Vagina (tissue), 2 donors: ENCODE data around the gene ELFN2. TPM values are rescaled to one million over a fixed set of nuclear protein-coding genes. Genes with fewer than 3 reads are reported as not detected.

Source experiments
- DNase-seq, 2 donors: peaks; one replicate each; pipeline ENCODE4 v3.0.0-alpha.2; 2017; ENCODE audit errors: extremely low spot score in 2 of 2
- H3K27ac ChIP-seq: fragments of 200-600 bp; sonication (generic); one replicate; pipeline ENCODE4 v1.5.1; 2019
- H3K27me3 ChIP-seq: fragments of 200-600 bp; sonication (generic); one replicate; pipeline ENCODE4 v1.5.1; 2019
- H3K36me3 ChIP-seq, 2 donors: fragments of 200-600 bp; sonication (generic); one replicate each; pipeline ENCODE4 v1.5.1; 2017 to 2019
- H3K4me1 ChIP-seq: fragments of 200-600 bp; sonication (generic); one replicate; pipeline ENCODE4 v1.5.1; 2019
- H3K4me3 ChIP-seq, 2 donors: fragments of 200-600 bp; sonication (generic); 1 replicate in 1 of 2; 2 replicates in 1 of 2; pipeline ENCODE4 v1.5.1; 2016 to 2019
- H3K9me3 ChIP-seq: fragments of 200-600 bp; sonication (generic); one replicate; pipeline ENCODE4 v1.5.1; 2019
- POLR2A ChIP-seq, 2 donors: fragments of 450-650 bp; IDR thresholded peaks; one replicate each; pipeline ENCODE4 v1.6.1; 2017; ENCODE audit warnings: antibody characterized with exemption in 2 of 2, mild to moderate bottlenecking in 2 of 2, moderate library complexity in 2 of 2
- POLR2AphosphoS5 ChIP-seq, 2 donors: sonication (generic); formaldehyde crosslinking; IDR thresholded peaks; one replicate each; pipeline ENCODE4 v1.9.0; 2017; ENCODE audit warnings: antibody characterized with exemption in 2 of 2, mild to moderate bottlenecking in 2 of 2, low read depth in 1 of 2; ENCODE audit not compliant: insufficient read depth in 1 of 2
- intact Hi-C: fragments of 100-400 bp; cut with DNase I; formaldehyde crosslinking; loops from one replicate; pipeline ENCODE4 v1.15.1; 2023
- total RNA-seq: library from RNA; depleted of rRNA; stranded (reverse); fragments of >200 nt; gene quantifications from one replicate; pipeline ENCODE4 v1.2.3, GENCODE V29; 2016
- TF ChIP-seq, protein P1 (sequence below), 3 experiments: fragments of 450-650 bp in 2 of 3; fragments of 200-600 bp in 1 of 3; sonication (generic) in 1 of 3; IDR thresholded peaks; one replicate each; pipeline ENCODE4 v1.5.1; 2017 to 2019; ENCODE audit warnings: antibody characterized with exemption in 3 of 3, mild to moderate bottlenecking in 2 of 3, moderate library complexity in 2 of 3

The ELFN2 gene
- total RNA-seq, 1 donor from 2014 or later, result not detected

DNA sequence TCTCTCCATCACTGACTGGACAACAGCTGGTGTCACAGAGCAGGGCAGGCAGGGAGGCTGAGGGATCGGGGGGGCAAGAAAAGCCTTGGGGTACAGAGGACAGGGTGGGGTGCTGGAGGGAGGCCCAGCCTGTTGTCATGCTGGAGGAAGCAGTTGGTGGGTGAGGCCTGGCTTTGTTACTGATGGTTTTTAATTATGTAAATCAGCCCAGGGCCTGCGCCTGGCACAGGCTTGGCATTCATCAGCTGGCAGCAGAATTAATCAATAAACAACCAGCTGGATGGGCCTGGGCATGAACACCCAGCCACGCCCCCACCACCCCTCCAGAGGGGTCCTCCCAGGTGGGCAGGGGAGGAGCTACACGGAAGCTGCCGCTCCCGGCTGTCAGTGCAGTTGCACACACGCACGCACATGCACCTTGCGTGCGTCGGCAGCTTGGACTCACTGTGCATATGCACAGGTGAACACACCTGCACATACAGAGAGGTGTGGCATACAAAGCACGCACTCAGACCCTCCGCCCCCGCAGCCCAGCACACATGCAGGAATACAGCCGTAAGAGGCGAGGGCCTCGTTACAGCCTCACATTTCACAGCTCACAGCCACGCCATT lies 21.3 kb upstream of the ELFN2 start:
- no peak overlapping the region for H3K27ac ChIP-seq
- no peaks in the 10 kb centered on the region for H3K27me3 ChIP-seq
- no peaks in the 10 kb centered on the region for H3K36me3 ChIP-seq
- H3K9me3 ChIP-seq, result no peaks in the 10 kb centered on the region
- no peak overlapping the region for H3K4me3 ChIP-seq
- DNase-seq, result no peak
- intact Hi-C loops, result no loop called here
- TF ChIP-seq, protein P1, sequence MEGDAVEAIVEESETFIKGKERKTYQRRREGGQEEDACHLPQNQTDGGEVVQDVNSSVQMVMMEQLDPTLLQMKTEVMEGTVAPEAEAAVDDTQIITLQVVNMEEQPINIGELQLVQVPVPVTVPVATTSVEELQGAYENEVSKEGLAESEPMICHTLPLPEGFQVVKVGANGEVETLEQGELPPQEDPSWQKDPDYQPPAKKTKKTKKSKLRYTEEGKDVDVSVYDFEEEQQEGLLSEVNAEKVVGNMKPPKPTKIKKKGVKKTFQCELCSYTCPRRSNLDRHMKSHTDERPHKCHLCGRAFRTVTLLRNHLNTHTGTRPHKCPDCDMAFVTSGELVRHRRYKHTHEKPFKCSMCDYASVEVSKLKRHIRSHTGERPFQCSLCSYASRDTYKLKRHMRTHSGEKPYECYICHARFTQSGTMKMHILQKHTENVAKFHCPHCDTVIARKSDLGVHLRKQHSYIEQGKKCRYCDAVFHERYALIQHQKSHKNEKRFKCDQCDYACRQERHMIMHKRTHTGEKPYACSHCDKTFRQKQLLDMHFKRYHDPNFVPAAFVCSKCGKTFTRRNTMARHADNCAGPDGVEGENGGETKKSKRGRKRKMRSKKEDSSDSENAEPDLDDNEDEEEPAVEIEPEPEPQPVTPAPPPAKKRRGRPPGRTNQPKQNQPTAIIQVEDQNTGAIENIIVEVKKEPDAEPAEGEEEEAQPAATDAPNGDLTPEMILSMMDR (IDR thresholded peaks at IDR 0.05), result no peak
- no peak for TF ChIP-seq POLR2AphosphoS5 (IDR thresholded peaks at IDR 0.05; ENCODE audit: insufficient read depth in 1 of 2, low read depth in 1 of 2)
- no peak for TF ChIP-seq POLR2A (IDR thresholded peaks at IDR 0.05)
- H3K4me1 ChIP-seq, result no peaks in the 10 kb centered on the region

DNA sequence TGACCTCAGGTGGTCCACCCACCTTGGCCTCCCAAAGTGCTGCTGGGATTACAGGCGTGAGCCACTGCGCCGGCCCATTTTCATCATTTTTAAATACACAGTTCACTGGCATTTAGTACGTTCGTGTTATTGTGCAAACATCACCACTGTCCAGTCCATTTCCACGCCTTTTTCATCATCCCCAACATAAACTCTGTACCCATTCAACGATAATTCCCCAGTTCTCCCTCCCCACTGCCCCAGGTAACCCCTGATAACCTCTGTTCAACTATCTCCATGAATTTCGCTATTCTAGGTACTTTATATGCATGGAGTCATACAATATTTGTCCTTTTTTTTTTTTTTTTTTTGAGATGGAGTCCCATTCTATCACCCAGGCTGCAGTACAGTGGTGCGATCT lies 18.2 kb upstream of the ELFN2 start:
- Histone ChIP-seq H3K27ac (no peak overlapping the region), H3K4me1 (no peaks in the 10 kb centered on the region), H3K27me3 (no peaks in the 10 kb centered on the region), H3K9me3 (no peaks in the 10 kb centered on the region), H3K36me3 (no peaks in the 10 kb centered on the region), H3K4me3 (no peak overlapping the region)
- TF ChIP-seq POLR2A (IDR thresholded peaks at IDR 0.05) (no peak), POLR2AphosphoS5 (IDR thresholded peaks at IDR 0.05; ENCODE audit: insufficient read depth in 1 of 2, low read depth in 1 of 2) (no peak)
- TF ChIP-seq, protein P1 (IDR thresholded peaks at IDR 0.05), result no peak
- intact Hi-C loops, result no loop called here
- DNase-seq, result no peak

DNA sequence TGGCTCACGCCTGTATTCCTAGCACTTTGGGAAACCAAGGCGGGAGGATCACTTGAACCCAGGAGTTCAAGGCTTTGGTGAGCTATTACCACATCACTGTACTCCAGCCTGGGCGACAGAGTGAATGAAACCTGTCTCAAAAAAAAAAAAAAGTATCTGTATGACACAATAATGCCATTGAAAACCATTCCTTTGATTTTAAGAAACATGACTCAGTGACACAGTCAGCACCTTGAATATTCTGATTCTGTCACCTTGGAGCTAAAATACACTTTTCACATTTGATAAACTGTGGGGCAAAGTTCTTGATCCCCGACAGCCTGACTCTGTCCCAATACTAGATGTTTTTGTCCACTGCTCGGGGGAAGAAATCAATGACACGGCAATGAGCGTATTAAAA lies 16.7 kb upstream of the ELFN2 start:
- intact Hi-C loops, result no loop called here
- TF ChIP-seq POLR2AphosphoS5 (IDR thresholded peaks at IDR 0.05; ENCODE audit: insufficient read depth in 1 of 2, low read depth in 1 of 2) (no peak), POLR2A (IDR thresholded peaks at IDR 0.05) (no peak)
- TF ChIP-seq, protein P1 (IDR thresholded peaks at IDR 0.05), result no peak
- DNase-seq, result no peak
- no peaks in the 10 kb centered on the region for H3K36me3 ChIP-seq
- no peaks in the 10 kb centered on the region for H3K27me3 ChIP-seq
- no peak overlapping the region for H3K4me3 ChIP-seq
- H3K27ac ChIP-seq, result no peak overlapping the region
- no peaks in the 10 kb centered on the region for H3K4me1 ChIP-seq
- no peaks in the 10 kb centered on the region for H3K9me3 ChIP-seq

DNA sequence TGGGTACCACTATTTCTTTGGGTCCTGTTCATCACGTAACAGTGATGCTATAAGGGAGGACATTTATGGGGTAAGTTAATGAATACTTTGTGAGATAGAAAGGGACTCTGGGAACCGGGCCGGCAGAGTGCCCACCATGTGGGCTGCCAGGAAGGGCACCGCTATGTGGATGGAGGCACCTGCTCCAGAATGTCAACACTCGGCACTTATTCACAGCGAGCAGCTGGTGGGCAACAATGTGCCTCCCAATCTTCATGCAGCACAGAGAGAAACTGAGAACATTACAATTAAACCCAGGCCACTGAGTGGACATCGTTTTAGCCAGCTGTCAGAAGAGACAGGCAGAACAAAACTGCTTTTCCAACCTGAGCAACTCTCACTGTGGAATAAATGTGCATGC lies 15.8 kb upstream of the ELFN2 start:
- no peaks in the 10 kb centered on the region for H3K4me1 ChIP-seq
- no peaks in the 10 kb centered on the region for H3K36me3 ChIP-seq
- H3K27me3 ChIP-seq, result no peaks in the 10 kb centered on the region
- H3K4me3 ChIP-seq, result no peak overlapping the region
- intact Hi-C loops, result no loop called here
- H3K27ac ChIP-seq, result no peak overlapping the region
- no peaks in the 10 kb centered on the region for H3K9me3 ChIP-seq
- DNase-seq, result no peak
- TF ChIP-seq POLR2AphosphoS5 (IDR thresholded peaks at IDR 0.05; ENCODE audit: insufficient read depth in 1 of 2, low read depth in 1 of 2) (no peak), POLR2A (IDR thresholded peaks at IDR 0.05) (no peak)

DNA sequence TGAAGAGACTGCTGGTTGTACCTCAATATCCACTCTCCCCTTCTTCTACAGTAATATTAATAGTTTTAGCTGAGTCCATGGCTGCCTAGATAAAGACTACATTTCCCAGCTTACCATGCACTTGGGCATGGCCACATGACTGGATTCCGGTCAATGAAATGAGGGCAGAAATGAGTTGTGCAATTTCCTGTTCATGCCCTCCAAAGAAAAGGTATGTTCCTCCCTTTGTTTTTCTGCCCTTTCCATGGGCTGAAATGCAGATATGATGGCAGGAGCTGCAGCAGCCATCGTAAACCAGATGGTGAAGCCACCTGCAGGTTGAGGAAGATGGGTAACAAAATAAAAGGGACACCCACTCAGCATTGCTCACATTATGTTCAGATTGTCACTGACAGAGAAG lies 15.3 kb upstream of the ELFN2 start:
- Histone ChIP-seq H3K36me3 (no peaks in the 10 kb centered on the region), H3K27me3 (no peaks in the 10 kb centered on the region), H3K9me3 (no peaks in the 10 kb centered on the region), H3K4me3 (no peak overlapping the region), H3K27ac (no peak overlapping the region), H3K4me1 (no peaks in the 10 kb centered on the region)
- TF ChIP-seq POLR2AphosphoS5 (IDR thresholded peaks at IDR 0.05; ENCODE audit: insufficient read depth in 1 of 2, low read depth in 1 of 2) (no peak), POLR2A (IDR thresholded peaks at IDR 0.05) (no peak)
- TF ChIP-seq, protein P1 (IDR thresholded peaks at IDR 0.05), result no peak
- DNase-seq, result no peak
- intact Hi-C loops, result no loop called here
